Measurements from ENCODE around the gene LRCH1. TPM values are rescaled to one million over a fixed set of nuclear protein-coding genes. Genes with fewer than 3 reads are reported as not detected.

Gene LRCH1
- total RNA-seq, 1 donor from 2014 or later, result 13.1 TPM

DNA sequence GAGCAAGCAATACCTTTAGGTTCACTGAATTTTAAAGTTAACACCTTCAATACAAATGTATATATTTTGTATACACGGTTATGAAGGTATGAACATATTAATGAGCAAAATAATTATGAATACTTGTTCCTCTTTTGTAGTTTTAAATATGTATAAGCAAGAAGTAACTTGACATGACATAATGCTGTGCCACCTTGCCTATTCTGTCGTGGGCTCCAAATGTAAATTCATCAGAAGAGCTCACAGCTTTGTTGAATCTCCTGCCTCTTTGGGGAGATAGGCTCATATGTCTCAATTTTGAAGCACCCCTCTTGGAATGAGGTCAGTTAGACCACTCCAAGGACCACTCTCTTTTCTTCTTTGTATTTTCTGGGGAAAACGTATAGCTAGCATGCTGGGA, 59.3 kb downstream of the LRCH1 start:
- Histone ChIP-seq H3K4me1 (peaks cover 77% of the 10 kb centered on the region), H3K4me3 (no peak overlapping the region), H3K27ac (replicated peaks) (no peak overlapping the region), H3K9me3 (replicated peaks) (no peaks in the 10 kb centered on the region), H3K36me3 (no peaks in the 10 kb centered on the region), H3K27me3 (ENCODE audit: low read depth) (no peaks in the 10 kb centered on the region)
- intact Hi-C loops (cut with micrococcal nuclease), result no loop called here
- TF ChIP-seq, protein P1, sequence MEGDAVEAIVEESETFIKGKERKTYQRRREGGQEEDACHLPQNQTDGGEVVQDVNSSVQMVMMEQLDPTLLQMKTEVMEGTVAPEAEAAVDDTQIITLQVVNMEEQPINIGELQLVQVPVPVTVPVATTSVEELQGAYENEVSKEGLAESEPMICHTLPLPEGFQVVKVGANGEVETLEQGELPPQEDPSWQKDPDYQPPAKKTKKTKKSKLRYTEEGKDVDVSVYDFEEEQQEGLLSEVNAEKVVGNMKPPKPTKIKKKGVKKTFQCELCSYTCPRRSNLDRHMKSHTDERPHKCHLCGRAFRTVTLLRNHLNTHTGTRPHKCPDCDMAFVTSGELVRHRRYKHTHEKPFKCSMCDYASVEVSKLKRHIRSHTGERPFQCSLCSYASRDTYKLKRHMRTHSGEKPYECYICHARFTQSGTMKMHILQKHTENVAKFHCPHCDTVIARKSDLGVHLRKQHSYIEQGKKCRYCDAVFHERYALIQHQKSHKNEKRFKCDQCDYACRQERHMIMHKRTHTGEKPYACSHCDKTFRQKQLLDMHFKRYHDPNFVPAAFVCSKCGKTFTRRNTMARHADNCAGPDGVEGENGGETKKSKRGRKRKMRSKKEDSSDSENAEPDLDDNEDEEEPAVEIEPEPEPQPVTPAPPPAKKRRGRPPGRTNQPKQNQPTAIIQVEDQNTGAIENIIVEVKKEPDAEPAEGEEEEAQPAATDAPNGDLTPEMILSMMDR (IDR thresholded peaks at IDR 0.05; ENCODE audit: borderline replicate concordance), result no peak
- DNase-seq, result no peak

DNA sequence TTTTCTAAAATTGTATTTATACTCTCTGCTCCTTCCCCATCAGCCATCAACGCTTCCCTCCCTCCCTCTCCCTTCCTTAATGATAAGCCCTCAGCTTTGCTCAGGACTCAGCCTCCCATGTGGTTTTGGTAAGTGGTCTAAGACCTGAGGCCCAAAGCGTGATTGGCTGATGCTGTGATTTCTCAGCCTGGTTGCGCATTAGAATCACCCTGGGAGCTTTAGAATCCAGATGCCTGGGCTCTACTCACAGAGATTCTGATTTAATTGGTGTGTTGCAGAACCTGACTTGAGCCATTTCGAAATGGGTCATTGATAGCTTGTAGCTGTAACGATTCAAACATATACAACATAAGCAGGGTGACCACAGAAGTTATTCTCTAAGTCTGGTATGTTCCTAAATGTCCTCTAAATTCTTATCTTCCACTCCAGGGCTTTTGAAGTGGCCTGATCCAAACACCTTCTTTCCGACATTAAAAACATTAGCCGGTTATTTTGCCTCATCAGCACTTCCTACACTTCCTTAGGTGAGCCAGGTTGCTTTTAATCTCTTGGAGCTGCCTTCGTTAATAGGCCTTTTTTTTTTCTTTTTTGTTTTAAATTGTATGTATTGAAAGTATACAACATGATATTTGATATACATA, 60.6 kb downstream of the LRCH1 start:
- Histone ChIP-seq H3K4me1 (peaks cover 77% of the 10 kb centered on the region), H3K4me3 (no peak overlapping the region), H3K27me3 (ENCODE audit: low read depth) (no peaks in the 10 kb centered on the region), H3K9me3 (replicated peaks) (no peaks in the 10 kb centered on the region), H3K36me3 (no peaks in the 10 kb centered on the region), H3K27ac (replicated peaks) (no peak overlapping the region)
- intact Hi-C loops (cut with micrococcal nuclease), result no loop called here
- TF ChIP-seq, protein P1 (IDR thresholded peaks at IDR 0.05; ENCODE audit: borderline replicate concordance), result no peak
- no peak for DNase-seq

DNA sequence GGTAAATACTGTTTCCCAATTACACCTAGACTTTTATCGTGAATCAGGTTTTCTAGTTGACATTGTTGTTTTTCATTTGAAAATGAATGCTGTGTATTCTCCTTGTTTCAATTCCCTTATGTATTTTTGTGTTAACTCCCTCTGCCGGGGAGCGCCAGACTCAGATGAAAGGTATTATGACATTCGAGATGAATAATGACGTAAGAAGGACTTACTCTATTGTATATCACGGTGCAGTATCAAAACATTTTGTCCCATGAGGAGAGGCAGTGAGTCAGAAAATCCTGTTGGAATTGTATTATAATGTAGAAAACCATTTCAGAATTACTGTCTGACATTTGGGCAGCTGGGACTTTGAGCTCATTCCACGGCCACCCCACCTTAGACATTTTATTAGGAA, 61.6 kb downstream of the LRCH1 start:
- intact Hi-C loops (cut with micrococcal nuclease), result no loop called here

DNA sequence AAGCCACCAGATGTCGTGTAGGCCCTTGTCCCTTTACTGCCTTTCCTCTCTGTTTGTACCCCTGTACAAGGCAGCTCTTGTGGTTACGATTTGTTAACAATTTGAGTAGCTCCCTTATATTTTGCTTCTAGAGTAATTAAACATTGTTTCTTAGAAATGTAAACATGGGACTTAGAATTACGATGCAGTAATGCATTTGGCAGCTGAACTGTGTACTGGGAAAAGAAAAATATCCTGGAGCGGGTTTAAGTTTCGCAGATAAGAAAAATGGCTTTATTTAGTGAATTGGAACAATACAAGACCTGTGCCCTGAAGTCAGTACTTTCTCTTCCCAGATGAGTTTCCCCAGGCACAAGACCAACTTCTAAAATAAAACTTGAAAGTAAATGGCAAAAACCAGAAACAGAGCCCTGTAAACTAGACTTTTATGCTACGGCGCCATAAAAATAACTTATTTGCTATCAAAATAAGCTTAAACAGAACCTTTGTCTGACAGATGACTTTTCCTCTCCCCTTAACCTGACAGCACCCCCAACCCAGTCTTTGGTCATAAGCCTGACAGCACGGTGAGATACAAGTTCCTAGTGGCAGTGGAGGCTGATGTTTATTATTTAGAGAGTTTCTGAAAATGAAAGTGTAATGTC, 63.0 kb downstream of the LRCH1 start:
- peak overlapping the region; percentile 48 for H3K4me3 ChIP-seq
- DNase-seq, result no peak
- TF ChIP-seq, protein P1 (IDR thresholded peaks at IDR 0.05; ENCODE audit: borderline replicate concordance), result no peak
- H3K9me3 ChIP-seq (replicated peaks), result no peaks in the 10 kb centered on the region
- intact Hi-C loops (cut with micrococcal nuclease), result no loop called here
- peaks cover 80% of the 10 kb centered on the region for H3K4me1 ChIP-seq
- H3K27me3 ChIP-seq (ENCODE audit: low read depth), result no peaks in the 10 kb centered on the region
- H3K36me3 ChIP-seq, result no peaks in the 10 kb centered on the region
- H3K27ac ChIP-seq (replicated peaks), result peak overlapping the region; percentile 82

More for the DNA sequence above, 61.6 kb downstream of the LRCH1 start:
- no peak overlapping the region for H3K4me3 ChIP-seq
- H3K36me3 ChIP-seq, result no peaks in the 10 kb centered on the region
- H3K27me3 ChIP-seq (ENCODE audit: low read depth), result no peaks in the 10 kb centered on the region
- TF ChIP-seq, protein P1 (IDR thresholded peaks at IDR 0.05; ENCODE audit: borderline replicate concordance), result peak; percentile 33
- H3K4me1 ChIP-seq, result peaks cover 77% of the 10 kb centered on the region
- H3K27ac ChIP-seq (replicated peaks), result peak overlapping the region; percentile 82
- DNase-seq, result no peak
- no peaks in the 10 kb centered on the region for H3K9me3 ChIP-seq (replicated peaks)

DNA sequence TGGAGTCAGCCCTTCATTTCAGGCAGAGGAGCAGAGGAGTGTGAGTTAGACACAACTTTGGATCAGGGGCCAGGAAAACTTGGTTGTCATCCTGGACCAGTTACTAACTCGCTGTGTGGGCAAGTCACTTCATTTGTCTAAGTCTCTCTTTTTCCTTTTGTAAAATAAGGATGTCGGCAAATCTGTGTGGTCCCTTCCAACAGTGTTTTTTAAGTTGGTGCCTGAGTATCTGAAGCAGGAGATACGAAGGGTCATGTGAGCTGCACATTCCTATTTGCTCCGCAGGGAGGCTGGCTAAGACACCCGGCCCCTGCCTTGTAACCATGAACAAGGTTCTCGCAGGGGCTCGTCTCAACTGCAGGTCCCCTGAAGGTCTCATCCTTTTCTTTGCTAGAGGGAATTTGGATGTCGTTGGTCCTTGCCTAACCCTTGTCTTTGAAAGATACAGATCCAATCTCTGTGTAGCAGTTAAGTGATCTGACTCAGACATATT, 64.3 kb downstream of the LRCH1 start:
- Histone ChIP-seq H3K36me3 (no peaks in the 10 kb centered on the region), H3K9me3 (replicated peaks) (no peaks in the 10 kb centered on the region), H3K27me3 (ENCODE audit: low read depth) (no peaks in the 10 kb centered on the region), H3K27ac (replicated peaks) (peak overlapping the region; percentile 82), H3K4me1 (peaks cover 92% of the 10 kb centered on the region), H3K4me3 (peak overlapping the region; percentile 0)
- TF ChIP-seq, protein P1 (IDR thresholded peaks at IDR 0.05; ENCODE audit: borderline replicate concordance), result peak; percentile 24
- no peak for DNase-seq
- intact Hi-C loops (cut with micrococcal nuclease), result no loop called here

Data from left ventricle myocardium inferior (tissue), 1 donor.